Spleen (tissue), 11 donors: ENCODE measurements around the gene FBH1. TPM values are rescaled to one million over a fixed set of nuclear protein-coding genes. Genes with fewer than 3 reads are reported as not detected.

Experiments
- DNase-seq: peaks from one replicate; pipeline ENCODE4 v3.0.0-alpha.2; 2020
- H3K27ac ChIP-seq, 8 donors: fragments of 200-600 bp; sonication (generic) in 7 of 8; 1 replicate in 4 of 8; 2 replicates in 4 of 8; pipeline versions ENCODE4 v1.5.0 to v1.8.0; 2016 to 2021; ENCODE audit warnings: inconsistent platforms in 4 of 8, mild to moderate bottlenecking in 4 of 8, moderate library complexity in 1 of 8
- H3K27me3 ChIP-seq, 7 donors: fragments of 200-600 bp; sonication (generic) in 6 of 7; replicated peaks in 1 of 7; 1 replicate in 4 of 7; 2 replicates in 3 of 7; pipeline versions ENCODE4 v1.5.0 to v1.8.0; 2016 to 2021; ENCODE audit warnings: inconsistent platforms in 3 of 7, mild to moderate bottlenecking in 1 of 7
- H3K36me3 ChIP-seq, 6 donors: fragments of 200-600 bp; sonication (generic) in 5 of 6; 1 replicate in 4 of 6; 2 replicates in 2 of 6; pipeline versions ENCODE4 v1.5.0 to v1.8.0; 2016 to 2021; ENCODE audit warnings: inconsistent platforms in 2 of 6
- H3K4me1 ChIP-seq, 6 donors: fragments of 200-600 bp; sonication (generic) in 5 of 6; 1 replicate in 3 of 6; 2 replicates in 3 of 6; pipeline versions ENCODE4 v1.5.0 to v1.8.0; 2016 to 2021; ENCODE audit warnings: inconsistent platforms in 3 of 6
- H3K4me3 ChIP-seq, 8 donors: fragments of 200-600 bp; sonication (generic) in 7 of 8; 1 replicate in 4 of 8; 2 replicates in 4 of 8; pipeline versions ENCODE4 v1.5.0 to v1.8.0; 2016 to 2021; ENCODE audit warnings: inconsistent platforms in 4 of 8, mild to moderate bottlenecking in 4 of 8, moderate library complexity in 2 of 8
- H3K9me3 ChIP-seq, 8 donors: fragments of 200-600 bp; sonication (generic) in 7 of 8; 1 replicate in 4 of 8; 2 replicates in 4 of 8; pipeline versions ENCODE4 v1.5.0 to v1.8.0; 2016 to 2021; ENCODE audit warnings: inconsistent platforms in 4 of 8
- POLR2A ChIP-seq, 3 donors: fragments of 450-650 bp; IDR thresholded peaks; one replicate each; pipeline ENCODE4 v1.5.1; 2017; ENCODE audit warnings: antibody characterized with exemption in 3 of 3, mild to moderate bottlenecking in 1 of 3
- POLR2AphosphoS5 ChIP-seq, 3 donors: sonication (generic); formaldehyde crosslinking; IDR thresholded peaks; one replicate each; pipeline ENCODE4 v1.5.1; 2017; ENCODE audit warnings: antibody characterized with exemption in 3 of 3
- WGBS, 5 donors: extraction: QIAGEN DNeasy Blood & Tissue Kit in 3 of 5; methylation state at CpG; one replicate each; pipeline versions ENCODE4 v1.1.5 to v1.1.7; 2013 to 2018; 5-methylcytosine and 5-hydroxymethylcytosine counted together
- intact Hi-C: fragments of 100-400 bp; cut with DNase I; formaldehyde crosslinking; loops from one replicate; pipeline ENCODE4 v1.15.0; 2023; ENCODE audit warnings: low total_unique reads
- polyA plus RNA-seq, 3 donors: library from polyadenylated mRNA; stranded (reverse); fragments of 200-250 nt; gene quantifications; one replicate each; pipeline ENCODE4 v1.2.1, GENCODE V29; 2013
- total RNA-seq, 7 donors: library from RNA; depleted of rRNA in 3 of 7; stranded (reverse); fragments of >200 nt in 3 of 7; fragmentation: NEBNext Ultra II Directional in 4 of 7; extraction: Animal tissue kit (Norgen Biotek cat#: 25700) in 4 of 7; gene quantifications; one replicate each; pipeline versions ENCODE4 v1.1.0 to v1.2.1, GENCODE V29; 2016 to 2021
- TF ChIP-seq, protein P1 (sequence below), 11 experiments: fragments of 200-600 bp in 7 of 11; fragments of 450-650 bp in 4 of 11; sonication (generic) in 4 of 11; IDR thresholded peaks in 8 of 11; conservative IDR thresholded peaks in 3 of 11; 1 replicate in 7 of 11; 2 replicates in 4 of 11; pipeline versions ENCODE4 v1.4.0 to v1.8.0; 2016 to 2021; ENCODE audit warnings: antibody characterized with exemption in 11 of 11, inconsistent platforms in 4 of 11, mild to moderate bottlenecking in 1 of 11
- donor health status: healthy with polysubstance abuse.
- donor health status: DM: no; HTN: no; CAD: no; lungs with moderate emphysema.
- donor health status: DM: no; HTN: no; CAD: no.
- donor health status: Bipolar disorder and iron deficiency.
- donor health status: healthy.
- donor health status: DM: no; HTN: no; CAD: no.
- donor health status: DM: yes; HTN: yes; CAD: no.

The FBH1 gene
- total and polyA plus RNA-seq, 10 donors: 33.4 to 118 (median 103) TPM

DNA sequence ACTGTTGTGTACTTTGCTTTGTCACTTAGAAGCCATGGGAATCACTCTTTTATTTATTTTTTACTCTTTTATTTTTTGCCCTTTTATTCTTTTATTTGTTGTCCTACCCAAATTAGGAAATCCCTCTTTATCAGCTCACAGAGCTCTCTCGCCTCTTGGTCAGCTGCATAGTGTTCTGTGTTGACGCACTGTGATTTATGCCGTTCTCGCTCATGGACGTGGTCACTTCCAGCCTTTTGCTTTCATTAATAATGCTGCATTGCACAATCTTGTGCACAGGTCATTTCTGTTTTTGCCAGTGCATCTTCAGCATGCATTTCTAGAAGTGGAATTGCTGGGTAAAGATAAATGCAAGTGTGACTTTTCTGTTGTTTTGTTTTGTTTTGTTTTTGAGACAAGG, 42.3 kb downstream of the FBH1 start:
- DNase-seq: no peak
- peak overlapping the region in 4 of 8 donors; percentile 52 to 69 (median 54) for H3K27ac ChIP-seq
- H3K36me3 ChIP-seq: peaks cover 6 to 100% (median 71%) of the 10 kb centered on the region in 6 donors
- 87 to 92% (median 88%) methylated on average over 5 of the region's 5 CpGs for WGBS, 5 donors
- no peak overlapping the region for H3K4me3 ChIP-seq
- H3K27me3 ChIP-seq: no peaks in the 10 kb centered on the region
- intact Hi-C loops: no loop called here
- no peaks in the 10 kb centered on the region for H3K9me3 ChIP-seq
- peaks cover 0 to 15% (median 0%) of the 10 kb centered on the region in 6 donors for H3K4me1 ChIP-seq
- TF ChIP-seq POLR2A (IDR thresholded peaks at IDR 0.05) (no peak), POLR2AphosphoS5 (IDR thresholded peaks at IDR 0.05) (peak in 1 of 3 donors; percentile 50)

DNA sequence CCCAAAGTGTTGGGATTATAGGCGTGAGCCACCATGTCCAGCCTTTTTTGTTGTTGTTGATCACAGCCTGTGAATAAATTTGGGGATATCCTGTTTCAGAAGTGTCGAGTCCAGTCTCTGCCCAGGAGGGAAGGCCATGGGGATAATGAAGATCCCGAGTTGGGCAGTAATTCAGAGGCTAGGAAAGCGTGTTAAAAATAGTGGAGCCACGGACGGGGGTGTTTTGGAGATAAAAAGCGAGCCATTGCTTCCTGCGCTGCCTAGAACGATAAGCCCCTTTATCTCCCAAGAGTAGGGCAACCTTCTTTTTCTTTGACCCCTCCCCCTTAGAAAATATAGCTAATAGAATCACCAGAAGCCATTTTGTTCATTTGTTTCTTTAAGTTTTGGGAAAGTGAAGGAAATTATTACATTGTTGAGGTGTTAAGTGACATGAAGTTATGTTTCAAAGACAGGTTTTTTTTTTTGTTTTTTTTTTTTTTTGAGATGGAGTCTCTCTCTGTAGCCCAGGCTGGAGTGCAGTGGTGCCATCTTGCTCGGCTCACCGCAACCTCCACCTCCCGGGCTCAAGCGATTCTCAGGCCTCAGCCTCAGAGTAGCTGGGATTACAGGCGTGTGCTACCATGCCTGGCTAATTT, 44.0 kb downstream of the FBH1 start:
- 93 to 95% (median 94%) methylated on average over 14 of the region's 14 CpGs for WGBS, 5 donors
- Histone ChIP-seq H3K27me3 (no peaks in the 10 kb centered on the region), H3K4me1 (peaks cover 0 to 15% (median 0%) of the 10 kb centered on the region in 6 donors), H3K4me3 (no peak overlapping the region), H3K9me3 (no peaks in the 10 kb centered on the region), H3K36me3 (peaks cover 3 to 100% (median 67%) of the 10 kb centered on the region in 6 donors), H3K27ac (peak overlapping the region in 1 of 8 donors; percentile 52)
- TF ChIP-seq POLR2A (IDR thresholded peaks at IDR 0.05) (no peak), POLR2AphosphoS5 (IDR thresholded peaks at IDR 0.05) (no peak)
- TF ChIP-seq, protein P1, sequence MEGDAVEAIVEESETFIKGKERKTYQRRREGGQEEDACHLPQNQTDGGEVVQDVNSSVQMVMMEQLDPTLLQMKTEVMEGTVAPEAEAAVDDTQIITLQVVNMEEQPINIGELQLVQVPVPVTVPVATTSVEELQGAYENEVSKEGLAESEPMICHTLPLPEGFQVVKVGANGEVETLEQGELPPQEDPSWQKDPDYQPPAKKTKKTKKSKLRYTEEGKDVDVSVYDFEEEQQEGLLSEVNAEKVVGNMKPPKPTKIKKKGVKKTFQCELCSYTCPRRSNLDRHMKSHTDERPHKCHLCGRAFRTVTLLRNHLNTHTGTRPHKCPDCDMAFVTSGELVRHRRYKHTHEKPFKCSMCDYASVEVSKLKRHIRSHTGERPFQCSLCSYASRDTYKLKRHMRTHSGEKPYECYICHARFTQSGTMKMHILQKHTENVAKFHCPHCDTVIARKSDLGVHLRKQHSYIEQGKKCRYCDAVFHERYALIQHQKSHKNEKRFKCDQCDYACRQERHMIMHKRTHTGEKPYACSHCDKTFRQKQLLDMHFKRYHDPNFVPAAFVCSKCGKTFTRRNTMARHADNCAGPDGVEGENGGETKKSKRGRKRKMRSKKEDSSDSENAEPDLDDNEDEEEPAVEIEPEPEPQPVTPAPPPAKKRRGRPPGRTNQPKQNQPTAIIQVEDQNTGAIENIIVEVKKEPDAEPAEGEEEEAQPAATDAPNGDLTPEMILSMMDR (IDR thresholded peaks at IDR 0.05 in 8 of 11, conservative IDR thresholded peaks at IDR 0.05 in 3 of 11): no peak
- no peak for DNase-seq
- intact Hi-C loops: no loop called here

DNA sequence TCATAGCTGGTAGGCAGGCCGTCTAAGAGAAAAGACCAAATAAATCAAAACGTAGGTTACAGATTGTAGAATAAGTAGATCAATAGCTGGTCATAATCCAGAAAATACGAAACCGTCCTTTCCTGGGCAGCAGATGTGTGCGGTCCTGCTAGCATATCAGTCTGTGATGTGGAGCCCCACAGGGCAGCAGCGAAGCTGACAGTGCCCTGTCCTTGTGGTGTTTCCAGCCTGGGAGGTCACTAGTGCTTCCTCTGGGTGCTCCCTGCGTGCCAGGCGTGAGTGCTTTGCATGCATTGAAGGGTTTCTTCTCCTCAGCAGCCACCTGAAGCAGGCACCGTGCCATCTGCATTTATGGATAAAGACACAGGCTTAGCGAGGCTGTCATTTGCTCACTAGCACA, 45.6 kb downstream of the FBH1 start:
- intact Hi-C loops: no loop called here
- H3K4me3 ChIP-seq: no peak overlapping the region

DNA sequence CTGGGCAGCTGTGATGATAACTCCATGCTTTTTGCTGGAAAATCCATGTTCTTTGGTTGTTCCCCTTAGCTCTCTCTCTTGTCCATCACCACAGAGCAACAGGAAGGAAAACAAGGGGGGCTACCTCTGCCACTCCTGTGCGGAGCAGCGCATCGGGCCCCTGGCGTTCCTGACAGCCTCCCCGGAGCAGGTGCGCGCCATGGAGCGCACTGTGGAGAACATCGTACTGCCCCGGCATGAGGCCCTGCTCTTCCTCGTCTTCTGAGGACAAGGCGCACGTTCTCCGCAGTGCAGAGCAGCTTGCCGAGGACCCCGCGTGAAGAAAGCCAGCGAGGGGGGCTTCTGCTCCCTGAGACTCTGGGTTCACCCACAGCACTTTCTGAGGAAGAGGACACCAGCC, 47.0 kb downstream of the FBH1 start:
- 94 to 97% (median 95%) methylated on average over 18 of the region's 18 CpGs for WGBS, 5 donors
- DNase-seq: no peak
- Histone ChIP-seq H3K4me3 (no peak overlapping the region), H3K27ac (no peak overlapping the region), H3K9me3 (no peaks in the 10 kb centered on the region), H3K4me1 (peaks cover 2 to 25% (median 6%) of the 10 kb centered on the region in 6 donors), H3K36me3 (peaks cover 3 to 74% (median 45%) of the 10 kb centered on the region in 6 donors), H3K27me3 (no peaks in the 10 kb centered on the region)
- TF ChIP-seq, protein P1 (IDR thresholded peaks at IDR 0.05 in 8 of 11, conservative IDR thresholded peaks at IDR 0.05 in 3 of 11): no peak
- no peak for TF ChIP-seq POLR2A (IDR thresholded peaks at IDR 0.05)
- TF ChIP-seq POLR2AphosphoS5 (IDR thresholded peaks at IDR 0.05): no peak
- intact Hi-C loops: no loop called here

More for the DNA sequence above, 45.6 kb downstream of the FBH1 start:
- peaks cover 0 to 15% (median 0%) of the 10 kb centered on the region in 6 donors for H3K4me1 ChIP-seq
- TF ChIP-seq POLR2A (IDR thresholded peaks at IDR 0.05) (no peak), POLR2AphosphoS5 (IDR thresholded peaks at IDR 0.05) (peak in 1 of 3 donors; percentile 57)
- no peaks in the 10 kb centered on the region for H3K9me3 ChIP-seq
- 78 to 91% (median 84%) methylated on average over 10 of the region's 10 CpGs for WGBS, 5 donors
- H3K27ac ChIP-seq: peak overlapping the region in 7 of 8 donors; percentile 19 to 62 (median 45)
- no peak for DNase-seq
- peaks cover 3 to 88% (median 53%) of the 10 kb centered on the region in 6 donors for H3K36me3 ChIP-seq
- H3K27me3 ChIP-seq: no peaks in the 10 kb centered on the region

DNA sequence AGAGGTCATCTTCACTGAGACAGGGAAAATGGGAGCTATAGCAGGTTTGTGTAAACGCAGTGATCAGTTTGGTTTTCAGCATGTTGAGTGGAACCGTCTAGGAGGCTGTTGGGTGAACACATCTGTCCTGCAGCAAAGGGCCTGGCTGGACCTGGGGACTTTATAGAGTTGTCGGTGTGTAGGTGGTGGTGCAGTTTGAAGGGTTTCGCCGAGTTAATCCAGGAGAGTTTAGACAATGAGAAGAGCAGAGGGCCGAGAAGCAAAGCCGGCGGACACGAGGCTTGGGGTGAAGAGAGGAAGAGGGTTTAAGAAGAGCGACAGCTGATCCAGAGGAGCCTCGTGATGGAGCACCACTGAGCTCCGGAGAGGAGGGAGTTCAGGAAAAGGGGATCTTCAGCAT, 48.2 kb downstream of the FBH1 start:
- Histone ChIP-seq H3K4me3 (no peak overlapping the region), H3K27ac (peak overlapping the region in 1 of 8 donors; percentile 9), H3K9me3 (no peaks in the 10 kb centered on the region), H3K4me1 (peaks cover 9 to 37% (median 16%) of the 10 kb centered on the region in 6 donors), H3K27me3 (no peaks in the 10 kb centered on the region), H3K36me3 (peaks cover 3 to 61% (median 40%) of the 10 kb centered on the region in 6 donors)
- WGBS, 5 donors: 89 to 95% (median 93%) methylated on average over 12 of the region's 12 CpGs
- TF ChIP-seq, protein P1 (IDR thresholded peaks at IDR 0.05 in 8 of 11, conservative IDR thresholded peaks at IDR 0.05 in 3 of 11): no peak
- TF ChIP-seq POLR2AphosphoS5 (IDR thresholded peaks at IDR 0.05) (no peak), POLR2A (IDR thresholded peaks at IDR 0.05) (no peak)
- no peak for DNase-seq
- intact Hi-C loops: no loop called here
